Liver (tissue), 9 donors: ENCODE measurements around the gene NDUFB7. TPM values are rescaled to one million over a fixed set of nuclear protein-coding genes. Genes with fewer than 3 reads are reported as not detected.

Experiments used
- DNase-seq: peaks from one replicate; pipeline ENCODE4 v3.0.0-alpha.2; 2017; ENCODE audit warnings: low spot score
- H3K27ac ChIP-seq, 2 donors: one replicate each; pipeline ENCODE4 v1.7.0; 2013; ENCODE audit warnings: inconsistent platforms in 2 of 2, low read length in 2 of 2, control low read depth in 1 of 2, low read depth in 1 of 2, mild to moderate bottlenecking in 1 of 2
- H3K27me3 ChIP-seq, 4 donors: one replicate each; pipeline versions ENCODE4 v1.6.1 to v1.7.0; 2013; ENCODE audit warnings: low read length in 3 of 4, inconsistent platforms in 1 of 4, mild to moderate bottlenecking in 1 of 4, moderate library complexity in 1 of 4; ENCODE audit not compliant: control insufficient read depth in 4 of 4, insufficient read depth in 4 of 4
- H3K36me3 ChIP-seq, 4 donors: one replicate each; pipeline versions ENCODE4 v1.6.1 to v1.7.0; 2013; ENCODE audit warnings: low read length in 3 of 4, mild to moderate bottlenecking in 3 of 4, low read depth in 1 of 4, moderate library complexity in 1 of 4; ENCODE audit not compliant: control insufficient read depth in 4 of 4, insufficient read depth in 3 of 4
- H3K4me1 ChIP-seq, 4 donors: one replicate each; pipeline versions ENCODE4 v1.6.1 to v1.7.0; 2013; ENCODE audit warnings: low read length in 3 of 4, mild to moderate bottlenecking in 3 of 4, moderate library complexity in 1 of 4; ENCODE audit not compliant: control insufficient read depth in 4 of 4, insufficient read depth in 4 of 4
- H3K4me3 ChIP-seq, 3 donors: one replicate each; pipeline versions ENCODE4 v1.6.1 to v1.7.0; 2013; ENCODE audit warnings: low read length in 3 of 3, control low read depth in 1 of 3, low read depth in 1 of 3, mild to moderate bottlenecking in 1 of 3
- H3K9ac ChIP-seq, 2 donors: one replicate each; pipeline ENCODE4 v1.7.0; 2013; ENCODE audit warnings: low read length in 2 of 2, mild to moderate bottlenecking in 2 of 2, moderate library complexity in 2 of 2, control low read depth in 1 of 2, low read depth in 1 of 2
- H3K9me3 ChIP-seq, 4 donors: one replicate each; pipeline versions ENCODE4 v1.6.1 to v1.7.0; 2013; ENCODE audit warnings: low read length in 3 of 4; ENCODE audit not compliant: control insufficient read depth in 4 of 4
- CTCF ChIP-seq: fragments of 150-350 bp; IDR thresholded peaks from 2 replicates; pipeline ENCODE4 v1.5.1; 2017; ENCODE audit warnings: improper control_type of control experiment, low read depth, low read length; ENCODE audit not compliant: missing input control
- EGR1 ChIP-seq, 2 donors: IDR thresholded peaks; 2 replicates each; pipeline ENCODE4 v1.6.1; 2016 to 2018; ENCODE audit warnings: antibody characterized with exemption in 2 of 2, low read depth in 2 of 2
- FOXA2 ChIP-seq: IDR thresholded peaks from 2 replicates; pipeline ENCODE4 v1.6.1; 2016; ENCODE audit warnings: antibody characterized with exemption
- HNF4A ChIP-seq, 2 donors: conservative IDR thresholded peaks; 2 replicates each; pipeline ENCODE4 v1.6.1; 2016; ENCODE audit warnings: antibody characterized with exemption in 2 of 2, mild to moderate bottlenecking in 2 of 2
- HNF4G ChIP-seq: IDR thresholded peaks from 2 replicates; pipeline ENCODE4 v1.6.1; 2016; ENCODE audit warnings: antibody characterized with exemption
- JUND ChIP-seq, 2 donors: IDR thresholded peaks; 2 replicates each; pipeline ENCODE4 v1.6.1; 2016; ENCODE audit warnings: antibody characterized with exemption in 2 of 2
- NR2F2 ChIP-seq: IDR thresholded peaks from 2 replicates; pipeline ENCODE4 v1.6.1; 2016; ENCODE audit warnings: antibody characterized with exemption
- RAD21 ChIP-seq, 2 donors: IDR thresholded peaks; 2 replicates each; pipeline ENCODE4 v1.6.1; 2016; ENCODE audit warnings: antibody characterized with exemption in 2 of 2, mild to moderate bottlenecking in 2 of 2
- REST ChIP-seq: IDR thresholded peaks from 2 replicates; pipeline ENCODE4 v1.6.1; 2016; ENCODE audit warnings: antibody characterized with exemption, mild to moderate bottlenecking
- RXRA ChIP-seq, 2 donors: IDR thresholded peaks; 2 replicates each; pipeline ENCODE4 v1.6.1; 2017 to 2018; ENCODE audit warnings: antibody characterized with exemption in 2 of 2, mild to moderate bottlenecking in 1 of 2
- SP1 ChIP-seq: IDR thresholded peaks from 2 replicates; pipeline ENCODE4 v1.6.1; 2018; ENCODE audit warnings: antibody characterized with exemption, mild to moderate bottlenecking
- TAF1 ChIP-seq: conservative IDR thresholded peaks from 2 replicates; pipeline ENCODE4 v1.6.1; 2016; ENCODE audit warnings: antibody characterized with exemption, mild to moderate bottlenecking
- YY1 ChIP-seq: IDR thresholded peaks from 2 replicates; pipeline ENCODE4 v1.6.1; 2016; ENCODE audit warnings: antibody characterized with exemption, mild to moderate bottlenecking
- ZBTB33 ChIP-seq: IDR thresholded peaks from 2 replicates; pipeline ENCODE4 v1.6.1; 2016; ENCODE audit warnings: antibody characterized with exemption
- polyA plus RNA-seq, 2 donors: library from polyadenylated mRNA; stranded (reverse) in 1 of 2; unstranded in 1 of 2; fragments of 200-250 nt in 1 of 2; fragments of >200 nt in 1 of 2; fragmentation: Nextera tagmentation in 1 of 2; extraction: Ambion mirVana in 1 of 2; gene quantifications; one replicate each; pipeline versions ENCODE4 v1.2.1 to v1.2.3, GENCODE V29; 2013 to 2015
- total RNA-seq, 2 donors: library from RNA; depleted of rRNA; stranded (reverse); fragments of >200 nt; gene quantifications; one replicate each; pipeline ENCODE4 v1.2.3, GENCODE V29; 2014
- TF ChIP-seq, protein P1 (sequence below): IDR thresholded peaks from 2 replicates; pipeline ENCODE4 v1.6.1; 2016; ENCODE audit warnings: antibody characterized with exemption
- TF ChIP-seq, protein P2 (sequence below): IDR thresholded peaks from 2 replicates; pipeline ENCODE4 v1.6.1; 2016; ENCODE audit warnings: antibody characterized with exemption
- donor health status: healthy.
- donor health status: healthy.
- donor health status: healthy.
- donor health status: healthy.
- donor health status: healthy.

The NDUFB7 gene
- total and polyA plus RNA-seq, 4 donors: 110 to 293 (median 252) TPM

DNA sequence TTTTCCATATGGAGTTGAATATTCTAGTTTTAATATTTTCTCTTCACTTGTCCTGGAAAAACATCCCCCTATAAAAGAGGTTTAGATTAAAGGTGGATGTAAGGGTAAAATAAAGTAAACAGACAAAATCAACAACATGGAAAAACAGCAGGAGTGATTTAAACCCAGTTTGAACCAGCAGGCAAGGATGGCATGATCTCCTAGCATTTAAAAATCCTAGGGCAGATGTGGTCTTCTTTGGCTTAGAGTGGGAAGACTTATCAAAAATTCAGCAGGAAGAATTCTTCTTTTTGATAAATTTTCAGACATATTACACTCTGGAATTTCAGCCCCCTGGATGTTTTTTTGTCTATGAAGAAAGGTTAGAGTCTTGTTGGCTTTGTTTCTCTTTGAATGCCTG lies 47.5 kb upstream of the NDUFB7 start:
- Histone ChIP-seq H3K9me3 (peaks cover 2 to 14% (median 4%) of the 10 kb centered on the region in 4 donors), H3K4me3 (no peak overlapping the region), H3K9ac (no peak overlapping the region)

More for the DNA sequence above, 47.5 kb upstream of the NDUFB7 start:
- no peaks in the 10 kb centered on the region for H3K36me3 ChIP-seq
- no peak overlapping the region for H3K27ac ChIP-seq
- H3K27me3 ChIP-seq: no peaks in the 10 kb centered on the region
- TF ChIP-seq TAF1: no peak
- no peak for TF ChIP-seq NR2F2
- no peak for TF ChIP-seq REST
- no peak for TF ChIP-seq RXRA (IDR thresholded peaks at IDR 0.05)
- TF ChIP-seq JUND (IDR thresholded peaks at IDR 0.05): no peak
- no peak for TF ChIP-seq FOXA2
- no peak for TF ChIP-seq SP1
- TF ChIP-seq HNF4A (conservative IDR thresholded peaks at IDR 0.05): no peak
- no peak for TF ChIP-seq RAD21 (IDR thresholded peaks at IDR 0.05)
- no peak for TF ChIP-seq CTCF
- TF ChIP-seq, protein P1, sequence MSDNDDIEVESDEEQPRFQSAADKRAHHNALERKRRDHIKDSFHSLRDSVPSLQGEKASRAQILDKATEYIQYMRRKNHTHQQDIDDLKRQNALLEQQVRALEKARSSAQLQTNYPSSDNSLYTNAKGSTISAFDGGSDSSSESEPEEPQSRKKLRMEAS: no peak
- TF ChIP-seq, protein P2, sequence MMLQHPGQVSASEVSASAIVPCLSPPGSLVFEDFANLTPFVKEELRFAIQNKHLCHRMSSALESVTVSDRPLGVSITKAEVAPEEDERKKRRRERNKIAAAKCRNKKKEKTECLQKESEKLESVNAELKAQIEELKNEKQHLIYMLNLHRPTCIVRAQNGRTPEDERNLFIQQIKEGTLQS: no peak
- no peak for TF ChIP-seq YY1
- no peak for TF ChIP-seq ZBTB33
- TF ChIP-seq EGR1 (IDR thresholded peaks at IDR 0.05; ENCODE audit: low read depth in 2 of 2): no peak
- no peak for TF ChIP-seq HNF4G
- DNase-seq: no peak
- H3K4me1 ChIP-seq: no peaks in the 10 kb centered on the region
